ENCODE results near the gene CTNNA2. TPM values are rescaled to one million over a fixed set of nuclear protein-coding genes. Genes with fewer than 3 reads are reported as not detected.

Gene CTNNA2
- total RNA-seq, 1 experiment from 2014 or later = not detected

- H3K9me3 ChIP-seq (ENCODE audit: insufficient read depth, low read depth) = no peaks in the 10 kb centered on the region
- CTCF ChIA-PET = no interaction called here
- intact Hi-C loops (cut with micrococcal nuclease; ENCODE audit: unreplicated experiment) = no loop called here
Measured at GRCh38 chr2:80168037-80168436, 655.2 kb downstream of the CTNNA2 start.

GRCh38 chr2:80168801-80169200, 656.0 kb downstream of the CTNNA2 start:
- H3K4me1 ChIP-seq (replicated peaks; ENCODE audit: insufficient read depth) = no peaks in the 10 kb centered on the region
- no peak overlapping the region for H3K27ac ChIP-seq
- ChIA-PET POLR2A (ENCODE audit: unreplicated experiment) (no interaction called here), CTCF (no interaction called here)
- no peaks in the 10 kb centered on the region for H3K27me3 ChIP-seq (ENCODE audit: insufficient read depth, low read depth)
- no peaks in the 10 kb centered on the region for H3K9me2 ChIP-seq (ENCODE audit: insufficient read depth)
- no peaks in the 10 kb centered on the region for H3K79me2 ChIP-seq (ENCODE audit: low read depth)
- DNase-seq = no peak
- H4K20me1 ChIP-seq (ENCODE audit: insufficient read depth) = no peaks in the 10 kb centered on the region
- H3K9me3 ChIP-seq (ENCODE audit: insufficient read depth, low read depth) = no peaks in the 10 kb centered on the region
- H2AFZ ChIP-seq = no peak overlapping the region
- no TSS peak for BruUV-seq (replicated peaks)
- no peak overlapping the region for H3K4me2 ChIP-seq
- intact Hi-C loops (cut with micrococcal nuclease; ENCODE audit: unreplicated experiment) = no loop called here
- no peaks in the 10 kb centered on the region for H3F3A ChIP-seq (ENCODE audit: insufficient read depth, low read depth)
- TF ChIP-seq EZH2 (IDR thresholded peaks at IDR 0.05; ENCODE audit: low read depth) (no peak), CTCF (conservative IDR thresholded peaks at IDR 0.05) (no peak)
- no peak overlapping the region for H3K4me3 ChIP-seq
- no peaks in the 10 kb centered on the region for H3K36me3 ChIP-seq (ENCODE audit: low read depth)

More at GRCh38 chr2:80168037-80168436, 655.2 kb downstream of the CTNNA2 start:
- Histone ChIP-seq H3K79me2 (ENCODE audit: low read depth) (no peaks in the 10 kb centered on the region), H3K4me3 (no peak overlapping the region), H3K27me3 (ENCODE audit: insufficient read depth, low read depth) (no peaks in the 10 kb centered on the region), H3K36me3 (ENCODE audit: low read depth) (no peaks in the 10 kb centered on the region), H3F3A (ENCODE audit: insufficient read depth, low read depth) (no peaks in the 10 kb centered on the region), H3K9me2 (ENCODE audit: insufficient read depth) (no peaks in the 10 kb centered on the region), H3K4me2 (no peak overlapping the region), H2AFZ (no peak overlapping the region), H3K4me1 (replicated peaks; ENCODE audit: insufficient read depth) (no peaks in the 10 kb centered on the region), H3K27ac (no peak overlapping the region), H4K20me1 (ENCODE audit: insufficient read depth) (no peaks in the 10 kb centered on the region)
- TF ChIP-seq EZH2 (IDR thresholded peaks at IDR 0.05; ENCODE audit: low read depth) = no peak
- no peak for TF ChIP-seq CTCF (conservative IDR thresholded peaks at IDR 0.05)
- no peak for DNase-seq
- POLR2A ChIA-PET (ENCODE audit: unreplicated experiment) = no interaction called here
- no TSS peak for BruUV-seq (replicated peaks)

GRCh38 chr2:80169811-80170594, 657.2 kb downstream of the CTNNA2 start:
- intact Hi-C loops (cut with micrococcal nuclease; ENCODE audit: unreplicated experiment) = no loop called here
- H3K4me1 ChIP-seq (replicated peaks; ENCODE audit: insufficient read depth) = no peaks in the 10 kb centered on the region
- H2AFZ ChIP-seq = no peak overlapping the region
- no peaks in the 10 kb centered on the region for H3K79me2 ChIP-seq (ENCODE audit: low read depth)
- no peak overlapping the region for H3K4me3 ChIP-seq
- no peaks in the 10 kb centered on the region for H4K20me1 ChIP-seq (ENCODE audit: insufficient read depth)
- BruUV-seq (replicated peaks) = no TSS peak
- H3K9me2 ChIP-seq (ENCODE audit: insufficient read depth) = no peaks in the 10 kb centered on the region
- TF ChIP-seq CTCF (conservative IDR thresholded peaks at IDR 0.05) = no peak
- TF ChIP-seq EZH2 (IDR thresholded peaks at IDR 0.05; ENCODE audit: low read depth) = no peak
- no peaks in the 10 kb centered on the region for H3K9me3 ChIP-seq (ENCODE audit: insufficient read depth, low read depth)
- H3K27me3 ChIP-seq (ENCODE audit: insufficient read depth, low read depth) = no peaks in the 10 kb centered on the region
- ChIA-PET POLR2A (ENCODE audit: unreplicated experiment) (no interaction called here), CTCF (no interaction called here)
- no peaks in the 10 kb centered on the region for H3K36me3 ChIP-seq (ENCODE audit: low read depth)
- H3K4me2 ChIP-seq = no peak overlapping the region
- no peak overlapping the region for H3K27ac ChIP-seq
- no peak for DNase-seq
- H3F3A ChIP-seq (ENCODE audit: insufficient read depth, low read depth) = no peaks in the 10 kb centered on the region

All from PC-9 (cell line).